IMR-90 (cell line): Measurements from ENCODE around the gene PCNX4.

Experiments
- BHLHE40 ChIP-seq: fragments of 150-350 bp; IDR thresholded peaks from 2 replicates; pipeline ENCODE4 v1.6.1; 2016; ENCODE audit warnings: mild to moderate bottlenecking, low read depth, low read length
- CHD1 ChIP-seq: IDR thresholded peaks from 2 replicates; pipeline ENCODE4 v1.6.1; 2012; ENCODE audit warnings: low read depth, low read length, improper control_type of control experiment
- CTCF ChIP-seq: conservative IDR thresholded peaks from 2 replicates; pipeline ENCODE4 v1.5.1; 2012; ENCODE audit warnings: mild to moderate bottlenecking, low read depth, low read length, improper control_type of control experiment
- MAFK ChIP-seq: IDR thresholded peaks from 2 replicates; pipeline ENCODE4 v1.6.1; 2012; ENCODE audit warnings: low read depth, low read length, improper control_type of control experiment
- MAZ ChIP-seq: IDR thresholded peaks from 2 replicates; pipeline ENCODE4 v1.6.1; 2012; ENCODE audit warnings: low read depth, mild to moderate bottlenecking, low read length, improper control_type of control experiment, moderate library complexity, borderline replicate concordance
- POLR2A ChIP-seq: IDR thresholded peaks from 2 replicates; pipeline ENCODE4 v1.6.1; 2012; ENCODE audit warnings: mild to moderate bottlenecking, low read depth, low read length
- RCOR1 ChIP-seq: IDR thresholded peaks from 2 replicates; pipeline ENCODE4 v1.6.1; 2012; ENCODE audit warnings: mild to moderate bottlenecking, low read length, improper control_type of control experiment; ENCODE audit not compliant: insufficient replicate concordance
- RFX5 ChIP-seq: IDR thresholded peaks from 2 replicates; pipeline ENCODE4 v1.8.0; 2012; ENCODE audit warnings: low read depth, mild to moderate bottlenecking, low read length, moderate library complexity
- SMC3 ChIP-seq: fragments of 150-350 bp; IDR thresholded peaks from 2 replicates; pipeline ENCODE4 v1.6.1; 2016; ENCODE audit warnings: low read depth, mild to moderate bottlenecking, antibody characterized with exemption, low read length, moderate library complexity
- TF ChIP-seq, protein P1 (sequence below): fragments of 150-350 bp; IDR thresholded peaks from 2 replicates; pipeline ENCODE4 v1.6.1; 2017; ENCODE audit warnings: mild to moderate bottlenecking, antibody characterized with exemption, low read length, low read depth

DNA sequence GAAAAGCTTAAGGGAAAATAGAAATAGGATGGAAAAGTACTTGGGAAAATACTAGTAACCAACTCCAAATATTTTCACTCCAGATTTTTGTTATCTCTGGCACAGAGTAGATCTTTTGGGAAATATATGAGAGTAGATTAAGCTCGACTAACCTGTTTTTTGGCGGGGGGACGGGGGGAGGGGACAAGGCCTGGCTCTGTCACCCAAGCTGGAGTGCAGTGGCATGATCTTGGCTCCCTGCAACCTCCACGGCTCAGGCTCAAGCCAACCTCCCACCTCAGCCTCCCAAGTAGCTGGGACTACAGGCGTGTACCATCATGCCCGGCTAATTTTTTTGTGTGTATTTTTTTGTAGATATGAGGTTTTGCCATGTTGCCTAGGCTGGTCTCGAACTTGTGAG lies 68.7 kb downstream of the PCNX4 start:
- TF ChIP-seq CTCF (no peak), MAFK (no peak), POLR2A (no peak), RCOR1 (no peak), RFX5 (no peak), CHD1 (no peak), MAZ (no peak), SMC3 (no peak), BHLHE40 (no peak)
- TF ChIP-seq, protein P1, sequence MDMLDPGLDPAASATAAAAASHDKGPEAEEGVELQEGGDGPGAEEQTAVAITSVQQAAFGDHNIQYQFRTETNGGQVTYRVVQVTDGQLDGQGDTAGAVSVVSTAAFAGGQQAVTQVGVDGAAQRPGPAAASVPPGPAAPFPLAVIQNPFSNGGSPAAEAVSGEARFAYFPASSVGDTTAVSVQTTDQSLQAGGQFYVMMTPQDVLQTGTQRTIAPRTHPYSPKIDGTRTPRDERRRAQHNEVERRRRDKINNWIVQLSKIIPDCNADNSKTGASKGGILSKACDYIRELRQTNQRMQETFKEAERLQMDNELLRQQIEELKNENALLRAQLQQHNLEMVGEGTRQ = no peak
